ENCODE measurements around the gene IL16.

The IL16 gene

DNA sequence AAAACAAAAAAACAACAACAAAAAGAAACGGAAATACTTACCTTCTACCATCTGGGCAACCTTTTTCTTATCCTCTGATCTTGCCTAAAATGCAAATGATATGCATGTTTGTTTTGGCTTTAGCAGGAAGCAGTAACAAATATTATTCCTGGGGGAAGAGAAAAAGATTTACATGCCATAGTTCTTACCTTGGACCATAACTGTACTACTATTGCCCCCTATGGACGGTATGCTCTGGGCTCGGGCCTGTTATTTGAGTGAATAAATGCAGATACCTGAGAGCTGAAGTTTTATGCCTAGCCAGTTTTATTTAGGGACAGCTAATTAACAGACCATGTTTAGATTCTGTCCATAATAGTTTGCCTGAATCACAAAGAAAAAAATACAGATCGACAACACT, 139.9 kb downstream of the IL16 start:
- TF ChIP-seq RAD21 (IDR thresholded peaks at IDR 0.05; ENCODE audit: low read depth) (peak; percentile 65), CEBPB (IDR thresholded peaks at IDR 0.05) (no peak)

GRCh38 chr15:81337241-81337640, 140.6 kb downstream of the IL16 start:
- TF ChIP-seq RAD21 (IDR thresholded peaks at IDR 0.05; ENCODE audit: low read depth) (no peak), TAF1 (IDR thresholded peaks at IDR 0.05; ENCODE audit: low read depth) (no peak)

DNA sequence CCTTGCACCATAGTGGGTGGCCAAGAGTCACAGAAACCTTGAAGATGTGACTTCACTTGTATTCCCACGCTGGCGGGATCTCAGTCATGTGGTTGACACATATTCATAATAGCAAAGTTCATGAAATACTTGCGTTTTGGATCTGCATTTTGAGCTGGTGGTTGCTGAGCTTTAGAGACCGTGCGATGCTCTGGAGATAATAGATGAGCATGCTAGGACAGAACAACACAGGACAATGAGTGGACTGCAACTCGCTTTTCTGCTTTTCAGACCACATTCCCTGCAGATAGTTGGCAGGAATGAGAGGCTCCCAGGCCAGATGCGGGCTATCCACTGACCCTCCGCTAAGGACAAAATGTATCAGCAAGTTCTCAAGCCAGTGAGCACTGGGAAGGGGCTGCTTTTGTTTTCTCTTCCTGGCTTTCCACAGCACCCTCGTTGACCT, 141.1 kb downstream of the IL16 start:
- TF ChIP-seq EGR1 (IDR thresholded peaks at IDR 0.05) = no peak

DNA sequence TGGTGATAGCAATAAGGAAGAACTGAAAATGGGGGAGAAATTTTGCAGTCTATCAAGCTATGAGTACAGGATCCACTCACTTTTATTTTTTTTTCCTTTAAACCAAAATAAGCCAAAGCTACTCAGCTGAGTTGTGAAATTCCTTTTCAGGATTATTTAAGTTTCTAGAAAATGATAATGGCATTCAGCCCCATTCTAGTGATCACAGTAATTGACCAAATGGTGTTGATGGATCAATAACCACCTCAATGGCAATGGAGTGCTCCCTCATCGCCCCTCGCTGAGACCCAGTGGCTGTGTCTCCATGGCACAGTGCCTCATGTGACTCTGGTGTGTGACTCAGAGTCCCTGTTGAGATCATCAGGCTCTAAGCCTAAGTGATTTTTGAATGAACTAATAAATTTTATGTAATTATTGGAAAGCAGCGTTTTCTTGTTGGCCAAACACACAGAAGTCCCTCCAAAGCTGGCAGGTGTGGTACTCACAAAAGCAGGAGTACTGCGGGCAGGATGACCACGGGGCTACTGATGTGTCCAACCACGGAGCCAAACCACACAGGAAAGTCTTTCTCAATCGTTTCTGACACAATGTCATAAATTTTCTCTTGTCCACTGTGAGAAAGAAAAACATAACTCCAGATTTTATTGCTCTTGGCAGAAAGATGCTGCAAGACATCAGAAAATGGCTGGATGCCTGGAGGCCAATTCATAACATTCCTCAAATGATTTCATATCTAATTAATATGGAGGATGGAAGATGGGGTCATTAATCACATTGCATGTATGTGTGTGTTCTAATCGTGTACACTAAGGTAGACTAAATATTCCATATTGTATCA, 141.7 kb downstream of the IL16 start:
- no peak for TF ChIP-seq CREB1 (IDR thresholded peaks at IDR 0.05; ENCODE audit: low read depth)
- no peak for TF ChIP-seq EP300 (IDR thresholded peaks at IDR 0.05; ENCODE audit: borderline replicate concordance)
- no peak for TF ChIP-seq TAF1 (IDR thresholded peaks at IDR 0.05; ENCODE audit: low read depth)
- no peak for TF ChIP-seq ZBTB7A (IDR thresholded peaks at IDR 0.05; ENCODE audit: low read depth)
- no peak for TF ChIP-seq YY1 (IDR thresholded peaks at IDR 0.05; ENCODE audit: low read depth)
- TF ChIP-seq, protein P1, sequence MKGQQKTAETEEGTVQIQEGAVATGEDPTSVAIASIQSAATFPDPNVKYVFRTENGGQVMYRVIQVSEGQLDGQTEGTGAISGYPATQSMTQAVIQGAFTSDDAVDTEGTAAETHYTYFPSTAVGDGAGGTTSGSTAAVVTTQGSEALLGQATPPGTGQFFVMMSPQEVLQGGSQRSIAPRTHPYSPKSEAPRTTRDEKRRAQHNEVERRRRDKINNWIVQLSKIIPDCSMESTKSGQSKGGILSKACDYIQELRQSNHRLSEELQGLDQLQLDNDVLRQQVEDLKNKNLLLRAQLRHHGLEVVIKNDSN (IDR thresholded peaks at IDR 0.05) = no peak; the same call in 1 of the 2 replicates

DNA sequence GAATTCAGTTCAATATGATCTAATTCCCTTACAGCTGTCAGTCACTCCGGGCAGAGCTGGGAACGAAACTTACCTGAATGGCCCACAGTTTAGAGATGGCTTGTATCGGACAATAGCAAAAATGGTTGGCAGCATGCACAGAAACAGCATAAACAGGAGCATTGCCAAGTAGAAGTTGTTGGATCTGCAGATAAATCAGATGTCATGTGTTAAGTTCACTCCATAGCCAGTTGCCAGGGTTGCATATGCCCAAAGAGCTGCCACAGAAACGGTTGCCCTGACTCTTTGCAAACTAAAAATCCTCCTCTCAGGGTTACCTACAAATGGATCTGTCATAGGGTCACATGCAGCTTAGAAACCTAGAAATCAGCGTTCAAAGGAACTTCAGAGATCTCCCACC, 142.6 kb downstream of the IL16 start:
- TF ChIP-seq ZBTB7A (IDR thresholded peaks at IDR 0.05; ENCODE audit: low read depth) (no peak), TCF12 (IDR thresholded peaks at IDR 0.05; ENCODE audit: low read depth) (no peak), TAF1 (IDR thresholded peaks at IDR 0.05; ENCODE audit: low read depth) (no peak), RAD21 (IDR thresholded peaks at IDR 0.05; ENCODE audit: low read depth) (no peak), CEBPB (IDR thresholded peaks at IDR 0.05) (no peak), TEAD4 (IDR thresholded peaks at IDR 0.05) (no peak), MAX (IDR thresholded peaks at IDR 0.05) (no peak)
- TF ChIP-seq, protein P2, sequence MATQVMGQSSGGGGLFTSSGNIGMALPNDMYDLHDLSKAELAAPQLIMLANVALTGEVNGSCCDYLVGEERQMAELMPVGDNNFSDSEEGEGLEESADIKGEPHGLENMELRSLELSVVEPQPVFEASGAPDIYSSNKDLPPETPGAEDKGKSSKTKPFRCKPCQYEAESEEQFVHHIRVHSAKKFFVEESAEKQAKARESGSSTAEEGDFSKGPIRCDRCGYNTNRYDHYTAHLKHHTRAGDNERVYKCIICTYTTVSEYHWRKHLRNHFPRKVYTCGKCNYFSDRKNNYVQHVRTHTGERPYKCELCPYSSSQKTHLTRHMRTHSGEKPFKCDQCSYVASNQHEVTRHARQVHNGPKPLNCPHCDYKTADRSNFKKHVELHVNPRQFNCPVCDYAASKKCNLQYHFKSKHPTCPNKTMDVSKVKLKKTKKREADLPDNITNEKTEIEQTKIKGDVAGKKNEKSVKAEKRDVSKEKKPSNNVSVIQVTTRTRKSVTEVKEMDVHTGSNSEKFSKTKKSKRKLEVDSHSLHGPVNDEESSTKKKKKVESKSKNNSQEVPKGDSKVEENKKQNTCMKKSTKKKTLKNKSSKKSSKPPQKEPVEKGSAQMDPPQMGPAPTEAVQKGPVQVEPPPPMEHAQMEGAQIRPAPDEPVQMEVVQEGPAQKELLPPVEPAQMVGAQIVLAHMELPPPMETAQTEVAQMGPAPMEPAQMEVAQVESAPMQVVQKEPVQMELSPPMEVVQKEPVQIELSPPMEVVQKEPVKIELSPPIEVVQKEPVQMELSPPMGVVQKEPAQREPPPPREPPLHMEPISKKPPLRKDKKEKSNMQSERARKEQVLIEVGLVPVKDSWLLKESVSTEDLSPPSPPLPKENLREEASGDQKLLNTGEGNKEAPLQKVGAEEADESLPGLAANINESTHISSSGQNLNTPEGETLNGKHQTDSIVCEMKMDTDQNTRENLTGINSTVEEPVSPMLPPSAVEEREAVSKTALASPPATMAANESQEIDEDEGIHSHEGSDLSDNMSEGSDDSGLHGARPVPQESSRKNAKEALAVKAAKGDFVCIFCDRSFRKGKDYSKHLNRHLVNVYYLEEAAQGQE (IDR thresholded peaks at IDR 0.05; ENCODE audit: low read depth) = no peak

DNA sequence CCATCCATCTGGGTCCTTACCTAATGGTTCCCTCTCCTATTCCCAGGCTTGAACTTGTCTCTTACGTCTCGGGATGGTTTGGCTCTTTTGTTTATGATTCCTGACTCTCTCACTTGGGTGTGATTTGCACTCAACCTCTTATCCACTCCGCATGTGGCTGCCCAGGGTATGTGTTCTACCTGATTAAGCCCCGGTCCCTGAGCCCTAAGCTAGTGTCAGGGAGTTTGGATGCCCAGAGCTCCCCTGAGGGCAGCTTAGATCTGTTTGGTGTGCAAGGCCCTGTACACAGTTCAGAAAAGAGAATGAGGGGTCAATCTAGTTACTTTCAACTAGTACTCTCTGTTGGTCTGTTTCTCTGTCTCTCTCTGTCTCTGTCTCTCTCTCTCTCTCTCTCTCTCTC, 143.2 kb downstream of the IL16 start:
- TF ChIP-seq CREB1 (IDR thresholded peaks at IDR 0.05; ENCODE audit: low read depth) = no peak
- no peak for TF ChIP-seq NFIC (IDR thresholded peaks at IDR 0.05)
- TF ChIP-seq YY1 (IDR thresholded peaks at IDR 0.05; ENCODE audit: low read depth) = no peak
- no peak for TF ChIP-seq EP300 (IDR thresholded peaks at IDR 0.05; ENCODE audit: borderline replicate concordance)
- TF ChIP-seq EGR1 (IDR thresholded peaks at IDR 0.05) = no peak
- TF ChIP-seq ZBTB7A (IDR thresholded peaks at IDR 0.05; ENCODE audit: low read depth) = no peak
- TF ChIP-seq, protein P1 (IDR thresholded peaks at IDR 0.05) = no peak
- TF ChIP-seq, protein P2 (IDR thresholded peaks at IDR 0.05; ENCODE audit: low read depth) = no peak
- no peak for TF ChIP-seq TAF1 (IDR thresholded peaks at IDR 0.05; ENCODE audit: low read depth)
- TF ChIP-seq TEAD4 (IDR thresholded peaks at IDR 0.05) = no peak
- no peak for TF ChIP-seq CEBPB (IDR thresholded peaks at IDR 0.05)
- TF ChIP-seq RAD21 (IDR thresholded peaks at IDR 0.05; ENCODE audit: low read depth) = no peak
- no peak for TF ChIP-seq FOXM1 (IDR thresholded peaks at IDR 0.05; ENCODE audit: borderline replicate concordance, low read depth)
- no peak for TF ChIP-seq MAX (IDR thresholded peaks at IDR 0.05)
- no peak for TF ChIP-seq TCF12 (IDR thresholded peaks at IDR 0.05; ENCODE audit: low read depth)

DNA sequence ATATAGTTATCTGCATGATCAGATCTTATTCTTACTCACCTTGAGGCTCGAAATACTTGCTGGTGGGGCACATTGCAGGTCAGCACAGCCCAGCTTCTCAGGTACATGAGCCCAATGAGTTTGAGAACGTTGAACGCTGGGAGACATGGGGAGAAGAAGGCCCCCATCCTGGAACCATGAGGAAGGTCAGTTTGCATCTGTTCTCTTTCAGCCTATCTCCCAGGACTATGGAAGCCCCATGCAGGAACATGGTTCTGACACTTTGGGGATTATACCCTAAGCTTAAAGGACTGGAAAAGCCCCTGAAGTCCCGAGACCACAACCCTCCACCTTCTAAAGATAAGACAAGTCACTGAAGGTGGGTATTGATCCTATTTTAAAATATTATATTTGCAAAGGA, 144.7 kb downstream of the IL16 start:
- TF ChIP-seq FOXM1 (IDR thresholded peaks at IDR 0.05; ENCODE audit: borderline replicate concordance, low read depth) (no peak), ZBTB7A (IDR thresholded peaks at IDR 0.05; ENCODE audit: low read depth) (no peak), RAD21 (IDR thresholded peaks at IDR 0.05; ENCODE audit: low read depth) (no peak)
- TF ChIP-seq, protein P1 (IDR thresholded peaks at IDR 0.05) = no peak
